Astrocyte (in vitro differentiated cells and primary cell): ENCODE results near the gene EMX1. TPM values are rescaled to one million over a fixed set of nuclear protein-coding genes. Genes with fewer than 3 reads are reported as not detected.

Experiments used
- DNase-seq: peaks from one replicate; pipeline ENCODE4 v3.0.0-alpha.2; 2010; ENCODE audit warnings: low read depth
- FAIRE-seq: peaks from 2 replicates; lab custom pipeline; 2011; peaks lifted over from hg19 to GRCh38; lab: Jason Lieb, UNC
- H2AFZ ChIP-seq: 2 replicates; pipeline ENCODE4 v1.6.0; 2012; ENCODE audit warnings: low read depth, low read length, inconsistent platforms
- H3K27ac ChIP-seq: 2 replicates; pipeline ENCODE4 v1.5.1; 2011; ENCODE audit warnings: low read depth, low read length, inconsistent platforms
- H3K27me3 ChIP-seq: 2 replicates; pipeline ENCODE4 v1.6.0; 2011; ENCODE audit warnings: low read length, inconsistent platforms; ENCODE audit not compliant: insufficient read depth
- H3K36me3 ChIP-seq: 2 replicates; pipeline ENCODE4 v1.5.1; 2011; ENCODE audit warnings: low read length, inconsistent platforms; ENCODE audit not compliant: insufficient read depth
- H3K4me1 ChIP-seq: 2 replicates; pipeline ENCODE4 v1.5.1; 2011; ENCODE audit warnings: low read length, inconsistent platforms; ENCODE audit not compliant: insufficient read depth
- H3K4me2 ChIP-seq: 2 replicates; pipeline ENCODE4 v1.6.0; 2012; ENCODE audit warnings: low read length, inconsistent platforms
- H3K4me3 ChIP-seq: 2 replicates; pipeline ENCODE4 v1.5.1; 2011; ENCODE audit warnings: low read depth, mild to moderate bottlenecking, low read length, inconsistent platforms; ENCODE audit not compliant: insufficient read depth
- H3K79me2 ChIP-seq: 2 replicates; pipeline ENCODE4 v1.6.0; 2012; ENCODE audit warnings: mild to moderate bottlenecking, low read length, inconsistent platforms; ENCODE audit not compliant: insufficient read depth
- H3K9ac ChIP-seq: 2 replicates; pipeline ENCODE4 v1.6.0; 2012; ENCODE audit warnings: mild to moderate bottlenecking, low read length, inconsistent platforms
- H3K9me3 ChIP-seq: 2 replicates; pipeline ENCODE4 v1.5.1; 2012; ENCODE audit warnings: low read depth, mild to moderate bottlenecking, low read length, inconsistent platforms; ENCODE audit not compliant: insufficient read depth
- H4K20me1 ChIP-seq: 2 replicates; pipeline ENCODE4 v1.6.0; 2012; ENCODE audit warnings: low read length, inconsistent platforms; ENCODE audit not compliant: insufficient read depth
- H3K27ac Mint-ChIP-seq: one replicate; pipeline ENCODE4 v1.8.0; 2021; ENCODE audit warnings: mild to moderate bottlenecking, mixed read lengths; ENCODE audit not compliant: unreplicated experiment
- H3K27me3 Mint-ChIP-seq: one replicate; pipeline ENCODE4 v1.8.0; 2021; ENCODE audit warnings: low read depth, mixed read lengths; ENCODE audit not compliant: unreplicated experiment
- H3K36me3 Mint-ChIP-seq: one replicate; pipeline ENCODE4 v1.8.0; 2021; ENCODE audit warnings: low read depth, mixed read lengths; ENCODE audit not compliant: unreplicated experiment
- H3K4me1 Mint-ChIP-seq: one replicate; pipeline ENCODE4 v1.8.0; 2021; ENCODE audit warnings: low read depth, mixed read lengths; ENCODE audit not compliant: unreplicated experiment
- H3K4me3 Mint-ChIP-seq: one replicate; pipeline ENCODE4 v1.8.0; 2021; ENCODE audit warnings: mild to moderate bottlenecking, moderate library complexity, mixed read lengths; ENCODE audit not compliant: unreplicated experiment
- H3K9me3 Mint-ChIP-seq: one replicate; pipeline ENCODE4 v1.8.0; 2021; ENCODE audit warnings: mild to moderate bottlenecking, mixed read lengths; ENCODE audit not compliant: unreplicated experiment
- CTCF ChIP-seq: IDR thresholded peaks from 2 replicates; pipeline ENCODE4 v1.5.1; 2011; ENCODE audit warnings: low read depth, mild to moderate bottlenecking, inconsistent platforms, low read length, moderate library complexity; ENCODE audit not compliant: insufficient read depth
- EZH2 ChIP-seq: IDR thresholded peaks from 2 replicates; pipeline ENCODE4 v1.6.1; 2012; ENCODE audit warnings: mild to moderate bottlenecking, low read length, inconsistent platforms; ENCODE audit not compliant: insufficient read depth
- total RNA-seq: library from RNA; stranded (reverse); gene quantifications from 2 replicates; pipeline ENCODE4 v1.2.1, GENCODE V29; 2021

Gene EMX1
- total RNA-seq, 1 donor from 2014 or later = 0.48 TPM

- DNase-seq (no peak), FAIRE-seq (no peak)
- Mint-ChIP-seq H3K9me3 (peaks cover 3% of the 10 kb centered on the region), H3K4me1 (peaks cover 4% of the 10 kb centered on the region), H3K36me3 (peaks cover 5% of the 10 kb centered on the region), H3K27me3 (peaks cover 61% of the 10 kb centered on the region), H3K4me3 (no peak overlapping the region), H3K27ac (no peak overlapping the region)
- Histone ChIP-seq H4K20me1 (peaks cover 21% of the 10 kb centered on the region), H3K9ac (no peak overlapping the region), H3K27ac (no peak overlapping the region), H3K9me3 (no peaks in the 10 kb centered on the region), H2AFZ (no peak overlapping the region), H3K4me2 (no peak overlapping the region), H3K4me3 (no peak overlapping the region), H3K36me3 (no peaks in the 10 kb centered on the region), H3K27me3 (peaks cover 2% of the 10 kb centered on the region), H3K79me2 (no peaks in the 10 kb centered on the region), H3K4me1 (peaks cover 15% of the 10 kb centered on the region)
- TF ChIP-seq CTCF = no peak
- TF ChIP-seq EZH2 = no peak
These were observed 17.6 kb downstream of the EMX1 start for GRCh38 chr2:72934683-72935610.

- H3K9me3 ChIP-seq = no peaks in the 10 kb centered on the region
- H3K36me3 Mint-ChIP-seq = peaks cover 5% of the 10 kb centered on the region
- H3K9me3 Mint-ChIP-seq = peaks cover 5% of the 10 kb centered on the region
- no peak overlapping the region for H3K9ac ChIP-seq
- H3K27me3 Mint-ChIP-seq = peaks cover 63% of the 10 kb centered on the region
- H3K4me1 Mint-ChIP-seq = peaks cover 8% of the 10 kb centered on the region
- H3K4me3 ChIP-seq = no peak overlapping the region
- peaks cover 27% of the 10 kb centered on the region for H4K20me1 ChIP-seq
- no peak overlapping the region for H3K27ac ChIP-seq
- FAIRE-seq (no peak), DNase-seq (no peak)
- no peak overlapping the region for H3K4me2 ChIP-seq
- no peak overlapping the region for H3K4me3 Mint-ChIP-seq
- H3K79me2 ChIP-seq = no peaks in the 10 kb centered on the region
- H3K36me3 ChIP-seq = no peaks in the 10 kb centered on the region
- no peak for TF ChIP-seq EZH2
- TF ChIP-seq CTCF = no peak
- H3K4me1 ChIP-seq = peaks cover 20% of the 10 kb centered on the region
- H2AFZ ChIP-seq = no peak overlapping the region
- H3K27me3 ChIP-seq = peaks cover under 1% of the 10 kb centered on the region
- no peak overlapping the region for H3K27ac Mint-ChIP-seq
These were observed 18.3 kb downstream of the EMX1 start for GRCh38 chr2:72935611-72935957.
